GM19238 (cell line): ENCODE data around the gene OVCH1.
A peak's percentile ranks its signal among the peaks of the same experiment; 100 is the strongest.
"Not testable (repeated sequence)": the region's sequence is repeated elsewhere in the genome, so short reads cannot be mapped to it uniquely, and the experiment has no call there.

ENCODE experiments used
- DNase-seq: peaks from one replicate; pipeline ENCODE4 v3.0.0; 2011; ENCODE audit warnings: low spot score; ENCODE audit not compliant: insufficient read length

The OVCH1 gene

DNA sequence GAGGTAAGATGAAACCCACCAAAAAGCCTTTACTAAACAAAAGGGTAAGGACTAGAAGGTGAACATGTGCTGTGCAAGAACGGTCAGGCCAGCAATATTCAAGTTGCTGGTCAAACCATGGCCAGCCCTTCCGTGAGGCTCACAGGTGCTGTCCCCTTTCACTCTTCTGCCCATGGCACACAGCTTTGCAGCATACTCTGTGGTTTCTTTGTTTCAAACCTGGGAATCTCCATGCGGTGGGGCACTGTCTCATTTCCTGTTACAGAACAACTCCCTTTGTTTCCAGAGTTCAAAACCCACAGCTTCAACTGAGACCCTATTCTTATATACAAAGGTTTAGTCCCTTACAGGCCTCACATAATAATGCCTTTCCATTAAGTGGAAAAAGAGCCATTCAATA is 1.7 kb upstream of the OVCH1 start:
- no peak for DNase-seq

DNA sequence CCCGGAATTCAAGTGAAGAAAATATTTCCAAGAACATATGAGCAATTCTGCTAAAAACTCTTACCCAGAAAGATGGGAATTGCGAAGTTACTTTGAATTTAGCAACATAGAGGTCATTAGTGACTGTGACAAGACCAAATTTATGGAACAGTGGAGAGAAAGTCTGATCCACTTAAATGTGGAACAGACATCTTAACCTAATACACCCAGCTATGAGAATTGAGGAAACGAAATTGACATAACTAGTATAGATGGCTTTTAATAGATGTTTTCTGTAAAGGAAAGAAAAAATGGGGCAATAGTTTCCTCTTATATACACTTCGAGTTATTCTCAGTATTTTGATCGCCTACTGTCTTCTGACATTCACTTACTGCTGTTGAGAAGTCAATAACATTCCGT is 4.6 kb downstream of the OVCH1 start:
- no peak for DNase-seq

DNA sequence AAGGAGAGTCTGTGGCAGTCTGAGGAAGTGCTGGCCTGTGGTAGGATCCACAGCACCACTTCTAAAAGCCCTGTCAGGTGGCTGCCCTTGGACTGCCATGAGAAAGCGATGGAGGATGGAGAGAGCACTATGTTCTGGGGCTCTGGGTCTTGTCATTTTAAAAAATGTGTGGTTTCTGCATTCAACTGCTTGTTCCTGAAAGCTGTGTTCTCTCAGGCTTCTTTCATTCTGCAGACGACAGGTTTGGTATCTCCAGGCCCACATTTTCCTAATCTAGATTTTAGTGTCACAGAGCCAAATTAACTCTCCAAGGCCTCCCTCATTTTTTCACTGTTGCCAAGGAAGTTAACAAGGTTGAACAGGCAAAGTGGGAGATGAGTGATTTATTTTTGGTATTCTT is 10.5 kb downstream of the OVCH1 start:
- no peak for DNase-seq

DNA sequence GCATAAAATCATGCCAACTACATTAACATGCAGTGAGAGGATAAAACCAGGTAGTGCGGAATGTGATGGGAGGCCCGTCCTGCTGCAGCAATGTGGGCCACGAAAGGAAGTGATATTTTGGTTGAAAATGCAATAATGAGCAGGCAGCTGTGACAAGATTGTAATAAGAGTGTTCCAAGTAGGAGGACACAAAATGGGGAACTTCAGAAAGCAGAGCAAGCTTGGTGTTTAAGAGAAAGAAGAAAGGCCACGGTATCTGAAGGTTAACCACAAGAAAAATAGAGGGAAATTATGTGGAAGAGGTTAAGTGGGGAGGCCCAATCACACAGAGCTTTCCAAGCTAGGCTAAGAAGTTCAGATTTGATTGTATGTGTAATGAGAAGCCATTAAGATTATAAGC is 34.3 kb downstream of the OVCH1 start:
- DNase-seq: no peak

DNA sequence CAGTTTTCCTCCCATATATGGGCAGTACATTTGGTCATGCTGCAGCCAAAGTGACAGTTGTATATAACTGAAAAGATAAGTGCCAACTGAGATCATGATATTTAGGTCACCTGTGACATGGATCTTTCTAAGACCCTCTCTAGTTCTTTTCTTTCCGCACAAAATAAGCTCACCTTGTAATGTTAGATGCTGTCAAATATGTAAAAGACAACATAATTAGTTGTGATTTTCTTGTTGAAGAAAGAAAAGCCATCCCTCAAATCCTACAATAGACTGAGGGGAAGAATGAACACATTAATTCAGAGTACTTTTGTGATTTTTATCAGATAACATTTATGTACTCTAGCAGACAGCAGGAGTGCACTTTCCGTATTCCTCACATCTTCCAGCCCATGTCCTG is 37.4 kb downstream of the OVCH1 start:
- no peak for DNase-seq

DNA sequence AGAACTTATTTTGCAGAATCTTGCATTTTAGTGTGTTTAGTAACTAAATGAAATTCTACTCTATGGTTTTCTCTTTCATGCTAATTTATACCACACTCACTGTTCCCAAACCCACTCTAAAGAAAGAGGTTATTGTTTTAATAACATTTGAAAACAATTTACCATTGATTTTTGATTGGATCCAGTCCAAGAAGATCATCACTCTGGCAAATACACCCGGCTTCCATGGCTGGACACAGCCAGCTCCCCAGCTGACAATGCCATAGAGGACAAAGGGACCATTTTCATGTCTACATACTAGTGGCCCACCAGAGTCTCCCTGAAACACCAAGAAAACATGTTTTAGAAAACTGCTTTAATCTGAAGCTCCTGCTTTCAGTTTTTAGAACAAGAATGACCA is 42.4 kb downstream of the OVCH1 start:
- no peak for DNase-seq

DNA sequence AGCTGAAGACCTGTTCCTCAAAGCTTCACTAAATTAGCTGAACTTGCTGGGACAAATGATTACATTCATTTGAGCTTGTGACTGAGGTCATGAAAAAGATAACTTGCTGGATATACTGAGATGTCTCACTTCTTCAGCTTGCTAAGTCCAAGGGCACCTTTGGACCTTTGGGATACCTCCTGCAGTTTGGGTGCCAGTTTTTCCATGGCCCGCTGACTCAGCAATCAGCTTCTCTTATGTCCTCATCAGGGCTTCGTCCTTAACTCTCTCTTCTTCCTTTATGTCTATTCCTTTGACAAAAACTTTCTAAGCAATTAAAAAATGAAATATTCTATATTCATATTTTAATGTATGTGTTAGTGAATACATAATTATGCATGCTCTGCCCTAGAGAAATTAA is 45.6 kb downstream of the OVCH1 start:
- no peak for DNase-seq

DNA sequence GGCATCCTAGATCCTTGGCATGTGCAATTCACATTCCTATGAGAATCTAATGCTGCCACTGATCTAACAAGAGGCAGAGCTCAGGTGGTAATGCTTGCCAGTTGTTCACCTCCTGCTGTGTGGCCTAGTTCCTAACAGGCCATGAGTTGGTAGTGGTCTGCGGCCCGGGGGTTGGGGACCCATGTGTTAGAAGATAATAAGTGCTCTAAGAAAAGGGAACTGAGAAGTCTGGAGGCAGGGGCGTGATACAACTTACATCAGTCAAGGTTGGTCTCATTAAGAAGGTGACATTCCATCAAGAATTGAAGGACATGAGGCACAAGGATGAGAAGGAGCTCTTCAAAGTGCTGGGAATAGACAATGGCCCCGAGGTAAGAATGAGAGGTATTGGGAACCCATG is 49.3 kb downstream of the OVCH1 start:
- no peak for DNase-seq

DNA sequence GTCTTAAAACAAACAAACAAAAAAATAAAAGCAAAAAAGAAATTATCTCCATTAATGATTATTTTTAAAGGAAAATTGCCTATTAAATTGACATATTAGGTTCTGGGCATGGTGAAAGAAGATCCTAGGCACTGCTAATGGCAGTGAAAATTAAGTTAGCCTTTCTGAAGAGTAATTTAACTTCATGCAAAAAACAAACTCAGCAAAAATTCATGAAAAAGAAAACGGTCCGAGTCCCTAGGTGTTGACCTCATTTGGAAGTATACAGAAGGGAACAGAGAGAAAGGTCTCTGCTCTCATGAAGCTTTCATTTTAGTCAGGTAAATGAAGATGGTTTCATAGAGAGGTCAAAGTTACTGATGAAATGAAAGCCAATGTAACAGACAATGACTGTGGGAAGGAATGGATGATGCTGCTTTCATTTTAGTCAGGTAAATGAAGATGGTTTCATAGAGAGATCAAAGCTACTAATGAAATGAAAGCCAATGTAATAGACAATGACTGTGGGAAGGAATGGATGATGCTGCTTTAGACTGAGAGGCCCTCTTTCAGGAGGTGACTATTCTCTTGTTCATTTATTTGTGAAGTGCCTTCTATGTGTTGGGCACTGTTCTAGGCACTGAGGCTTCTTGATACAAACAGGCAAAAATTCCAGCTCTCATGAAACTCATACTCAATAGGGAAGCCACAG is 50.1 kb downstream of the OVCH1 start:
- DNase-seq: no peak

DNA sequence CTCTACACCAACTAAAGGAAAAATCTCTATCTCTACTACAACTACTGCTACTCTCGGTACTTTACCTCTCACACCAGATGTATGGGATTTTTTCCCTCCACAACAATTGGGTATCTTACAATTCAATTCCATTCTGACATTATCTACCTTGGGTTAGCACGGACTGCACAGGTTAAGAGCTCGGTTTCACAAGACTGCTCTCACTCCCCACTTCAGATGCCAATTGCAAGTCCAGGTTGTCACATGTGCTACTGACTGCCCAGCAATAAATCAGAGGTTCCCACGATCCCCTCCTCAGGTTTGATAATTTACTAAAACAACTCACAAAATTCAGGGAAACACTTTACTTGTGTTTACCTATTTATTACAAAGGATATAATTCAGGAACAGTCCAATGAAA is 58.0 kb downstream of the OVCH1 start:
- no peak for DNase-seq

DNA sequence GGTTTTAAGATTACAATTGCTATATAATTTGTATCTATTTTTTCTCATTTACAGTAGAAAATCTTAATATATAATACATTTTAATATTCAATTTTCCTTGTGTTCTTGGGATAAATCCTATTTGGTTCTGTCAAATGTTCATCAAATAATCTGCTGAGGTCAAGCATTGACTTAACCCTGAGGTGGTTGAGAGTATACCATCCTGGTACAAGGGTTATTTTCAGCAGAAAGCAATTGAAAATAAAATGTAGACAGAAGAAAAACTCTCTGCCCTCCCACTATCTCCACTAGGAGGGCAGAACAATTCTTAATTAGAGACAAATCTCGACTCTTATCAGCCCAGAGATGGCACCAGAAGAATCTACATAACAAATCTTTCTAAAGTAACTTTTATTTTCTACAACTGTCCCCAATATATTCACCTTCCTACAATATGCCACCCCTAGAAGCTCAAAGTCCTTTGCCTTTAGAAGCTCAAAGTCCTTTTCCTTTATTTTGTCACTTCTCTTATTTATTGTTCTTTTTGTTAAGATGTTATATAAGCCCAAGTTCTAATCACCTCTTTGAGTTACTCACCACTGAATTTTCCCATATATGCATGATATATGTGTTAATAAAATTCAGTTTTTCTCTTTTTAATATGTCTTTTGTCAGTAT is 58.6 kb downstream of the OVCH1 start:
- no peak for DNase-seq

DNA sequence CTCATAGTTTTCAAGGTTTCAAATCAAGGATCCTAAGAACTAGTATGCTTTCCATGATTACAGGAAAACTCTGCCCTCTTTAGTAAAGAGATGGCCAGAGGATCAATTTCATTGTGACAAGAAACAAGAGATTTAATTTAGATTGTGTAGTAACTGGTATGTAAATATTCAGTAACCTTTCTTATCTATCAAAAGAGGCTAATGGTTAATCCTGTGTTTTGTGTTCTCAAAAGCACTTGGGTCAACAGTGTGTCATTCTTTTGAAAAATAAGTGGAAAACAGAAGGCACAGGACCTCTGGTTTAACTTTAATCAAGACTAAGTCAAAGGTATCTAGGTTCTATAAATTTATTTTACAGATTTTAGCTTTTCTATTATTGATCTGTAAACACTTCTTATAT is 59.9 kb downstream of the OVCH1 start:
- no peak for DNase-seq

DNA sequence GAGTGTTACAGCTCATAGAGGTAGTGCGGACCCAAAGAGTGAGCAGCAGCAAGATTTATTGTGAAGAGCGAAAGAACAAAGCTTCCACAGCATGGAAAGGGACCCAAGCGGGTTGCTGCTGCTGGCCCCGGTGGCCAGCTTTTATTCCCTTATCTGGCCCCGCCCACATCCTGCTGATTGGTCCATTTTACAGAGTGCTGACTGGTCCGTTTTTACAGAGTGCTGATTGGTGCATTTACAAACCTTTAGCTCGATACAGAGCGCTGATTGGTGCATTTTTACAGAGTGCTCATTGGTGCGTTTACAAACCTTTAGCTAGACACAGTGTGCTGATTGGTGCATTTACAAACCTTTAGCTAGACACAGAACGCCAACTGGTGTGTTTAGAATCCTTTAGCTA is 60.7 kb downstream of the OVCH1 start:
- DNase-seq: not testable (repeated sequence)

DNA sequence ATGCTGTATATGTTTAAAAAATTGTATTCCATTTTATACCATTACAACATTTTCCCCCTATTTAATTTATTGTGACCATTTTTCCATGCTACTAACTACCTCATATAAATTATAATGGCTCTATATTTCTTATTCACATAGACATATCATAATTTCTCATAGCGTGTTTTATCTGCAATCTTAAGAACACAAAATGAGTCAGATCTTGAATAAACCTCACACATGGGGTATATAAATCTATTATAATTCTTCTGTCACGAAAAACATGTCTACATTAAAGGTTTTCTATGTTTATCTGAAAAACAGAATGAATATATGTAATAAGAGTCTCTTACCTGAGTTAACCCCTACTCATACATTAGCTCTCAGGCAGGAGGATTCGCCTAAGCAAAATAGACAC is 66.0 kb downstream of the OVCH1 start:
- no peak for DNase-seq

DNA sequence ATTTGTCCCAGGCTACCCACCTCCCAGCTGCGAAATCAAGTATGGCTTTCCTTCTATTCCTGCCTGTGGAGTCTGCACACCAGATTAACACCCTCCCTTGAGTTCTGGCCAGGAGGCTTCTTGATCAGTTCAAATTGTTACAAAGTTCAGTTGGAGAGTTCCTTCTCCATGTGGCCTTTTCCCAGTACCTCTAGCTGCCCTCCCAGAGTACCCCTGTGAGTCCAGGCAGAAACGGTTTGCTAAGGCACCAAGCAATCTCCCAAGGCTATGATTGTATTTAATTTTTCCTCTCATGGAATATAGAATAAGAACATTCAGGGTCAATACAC is 66.8 kb downstream of the OVCH1 start:
- DNase-seq: no peak

DNA sequence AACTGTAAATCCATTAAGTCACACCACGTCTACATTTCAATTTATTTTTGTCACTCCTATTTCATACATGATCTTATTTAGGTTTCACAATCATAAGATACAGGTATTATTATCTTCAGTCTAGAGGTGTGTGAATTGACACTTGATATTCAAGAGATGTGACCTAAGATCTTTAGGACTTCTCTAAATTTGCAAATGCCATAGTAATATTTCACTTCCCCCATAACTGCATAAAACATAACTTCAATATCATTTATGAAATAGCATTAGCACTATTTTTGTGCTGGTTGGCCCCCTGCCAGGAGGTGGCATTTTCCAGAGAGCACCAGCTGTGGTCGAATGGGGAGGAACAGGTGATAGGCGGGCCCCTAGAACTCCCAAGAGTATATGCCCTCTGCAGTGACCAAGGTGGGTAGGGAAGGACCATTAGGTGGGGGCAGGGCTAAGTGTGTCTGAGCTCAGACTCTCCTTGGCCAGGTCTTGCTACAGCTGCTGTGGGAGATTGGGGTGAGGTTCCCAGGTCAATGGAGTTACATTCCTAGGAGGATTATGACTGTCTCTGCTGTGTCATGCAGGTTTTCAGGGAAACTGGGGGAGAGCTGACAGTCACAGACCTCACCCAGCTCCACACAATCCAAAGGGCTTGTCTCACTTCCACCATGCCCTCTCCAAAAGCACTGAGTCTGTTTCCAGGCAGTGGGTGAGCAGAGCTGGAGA is 67.3 kb downstream of the OVCH1 start:
- DNase-seq: no peak

DNA sequence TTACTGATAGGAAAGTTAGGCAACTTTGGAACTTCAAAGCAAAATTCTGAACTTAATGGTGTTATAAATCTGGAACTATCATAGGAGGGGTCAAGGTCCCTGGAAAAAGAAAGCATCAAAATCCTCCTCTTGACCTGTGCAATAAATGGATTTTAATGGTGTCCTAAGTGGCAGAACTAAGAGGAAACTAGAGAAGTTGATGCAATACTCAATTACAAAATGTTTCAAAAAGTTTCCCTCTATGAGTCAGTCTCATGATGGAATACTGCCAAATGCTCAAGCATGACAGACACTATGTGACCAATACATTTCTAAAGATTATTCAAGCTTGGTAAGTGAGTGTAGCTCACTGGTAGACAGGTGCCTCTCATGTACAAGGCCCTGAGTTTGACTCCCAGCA is 68.9 kb downstream of the OVCH1 start:
- DNase-seq: no peak

DNA sequence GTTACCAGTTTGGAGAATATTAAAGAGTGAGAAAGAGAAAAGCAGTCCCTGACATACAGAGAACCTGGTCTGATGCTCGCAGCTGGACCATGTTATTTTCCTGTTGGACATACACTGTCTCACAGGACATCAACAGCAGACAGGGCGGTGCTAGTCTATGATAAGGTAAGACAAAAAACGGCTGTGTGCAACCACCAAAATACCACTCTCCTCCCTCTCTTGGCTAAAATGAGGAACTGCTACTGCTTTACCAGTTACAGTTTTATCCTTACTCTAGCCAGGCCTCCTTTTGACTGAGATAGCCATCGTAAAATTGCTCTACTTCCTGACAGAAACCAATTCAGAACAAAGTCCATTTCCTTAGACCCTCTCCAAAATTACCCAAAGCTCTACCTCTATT is 69.5 kb downstream of the OVCH1 start:
- DNase-seq: peak; percentile 24

DNA sequence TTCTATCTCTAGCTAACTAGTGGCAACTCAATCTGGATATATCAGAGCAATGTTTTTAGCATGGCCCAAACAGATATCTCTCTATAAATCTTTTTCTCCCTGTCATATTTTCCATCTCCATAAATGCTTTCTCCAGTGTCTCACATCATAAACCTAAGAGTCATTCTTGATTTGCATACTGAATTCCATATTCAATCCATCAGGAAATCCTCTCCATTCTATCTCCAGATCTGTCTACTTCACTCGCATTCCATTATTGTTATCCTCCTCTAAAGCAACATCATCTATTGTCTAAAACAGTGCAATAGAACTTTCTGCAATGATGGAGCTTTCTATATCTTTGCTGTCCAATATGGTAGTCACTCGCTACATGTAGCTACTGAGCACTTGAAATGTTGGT is 71.0 kb downstream of the OVCH1 start:
- DNase-seq: no peak

DNA sequence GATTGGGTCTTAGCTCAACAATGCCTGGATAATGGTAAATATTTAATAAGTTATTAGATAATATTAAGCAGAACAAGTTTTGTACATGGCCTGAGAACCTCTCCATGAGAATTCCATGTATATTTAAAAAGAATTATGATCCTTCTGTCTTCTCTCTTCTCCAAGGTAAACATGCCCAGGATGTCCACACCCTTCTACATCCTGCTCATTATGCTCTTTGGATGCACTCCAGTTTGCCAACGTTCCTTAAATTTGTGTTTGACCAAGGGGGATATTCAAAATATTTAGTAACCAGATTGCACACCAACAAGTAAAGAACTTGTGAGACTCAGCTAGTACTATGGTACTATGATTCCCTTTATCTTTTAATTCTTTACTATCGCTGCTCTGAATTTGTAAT is 71.8 kb downstream of the OVCH1 start:
- DNase-seq: no peak

DNA sequence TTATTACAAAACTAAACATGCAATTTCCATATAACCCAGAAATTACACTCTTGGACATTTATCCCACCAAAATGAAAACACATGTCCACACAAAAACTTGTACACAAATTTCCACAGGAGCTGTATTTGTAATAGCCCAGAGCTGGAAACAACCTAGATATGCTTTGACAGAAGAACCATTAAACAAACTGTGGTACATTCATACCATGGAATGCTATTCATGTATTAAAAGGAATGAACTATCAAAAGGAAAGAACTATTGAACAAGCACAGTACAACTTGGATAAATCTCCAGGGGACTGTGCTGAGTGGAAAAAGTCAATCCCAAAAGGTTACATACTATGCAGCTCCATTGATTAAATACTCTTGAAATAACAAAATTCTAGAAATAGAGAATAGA is 80.7 kb downstream of the OVCH1 start:
- no peak for DNase-seq

DNA sequence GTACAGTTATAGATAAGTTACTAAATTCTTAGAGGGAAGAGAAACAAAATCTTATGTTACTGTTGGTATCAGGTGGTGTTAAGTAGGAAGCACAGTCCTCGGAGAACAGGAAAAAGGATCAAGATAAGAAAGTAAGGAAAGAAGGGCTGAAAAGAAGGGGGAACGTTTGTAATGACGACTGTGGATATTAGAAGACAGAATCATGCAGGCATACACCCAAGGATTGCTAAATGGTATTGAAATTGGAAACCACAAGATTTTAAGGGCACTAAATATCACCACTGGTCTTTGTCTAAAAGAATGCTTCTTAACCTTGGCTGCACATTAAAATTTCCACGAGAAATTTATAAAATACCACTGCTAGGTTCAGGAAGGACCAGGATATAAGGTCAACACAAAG is 82.4 kb downstream of the OVCH1 start:
- no peak for DNase-seq

DNA sequence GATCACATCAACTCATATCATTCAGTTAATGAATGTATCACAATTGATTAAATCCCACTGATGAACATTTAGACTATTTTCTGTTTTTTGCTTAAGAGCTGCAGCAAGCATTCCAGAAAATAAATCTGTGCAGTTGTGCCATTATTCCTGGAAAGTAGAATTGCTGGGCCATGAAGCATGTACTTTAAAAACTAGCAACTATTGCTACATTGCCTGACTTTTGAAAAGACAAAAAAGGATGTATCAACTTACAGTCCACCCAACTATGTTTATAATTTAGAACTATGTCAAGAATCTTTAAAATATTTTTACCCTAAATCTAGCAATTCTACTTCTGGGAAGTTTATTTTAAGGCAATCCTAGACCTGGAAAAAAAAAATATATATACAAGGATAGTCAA is 83.1 kb downstream of the OVCH1 start:
- no peak for DNase-seq
